Gastrocnemius medialis (tissue), 4 donors: ENCODE results near the gene EGF. TPM values are rescaled to one million over a fixed set of nuclear protein-coding genes. Genes with fewer than 3 reads are reported as not detected.
"Not testable (repeated sequence)": the region's sequence is repeated elsewhere in the genome, so short reads cannot be mapped to it uniquely, and the experiment has no call there.

Experiments
- ATAC-seq, 2 donors: fragments of 150-250 bp; one replicate each; pipeline ENCODE4 v1.9.1; 2016
- DNase-seq, 2 donors: peaks; one replicate each; pipeline ENCODE4 v3.0.0-alpha.2; 2019
- H3K27ac ChIP-seq, 4 donors: fragments of 200-600 bp; sonication (generic); 1 replicate in 1 of 4; 2 replicates in 3 of 4; pipeline ENCODE4 v1.5.1; 2016 to 2018; ENCODE audit warnings: mild to moderate bottlenecking in 2 of 4, moderate library complexity in 1 of 4
- H3K27me3 ChIP-seq, 3 donors: fragments of 200-600 bp; sonication (generic) in 2 of 3; 1 replicate in 1 of 3; 2 replicates in 2 of 3; pipeline versions ENCODE4 v1.5.1 to v1.6.0; 2016 to 2019; ENCODE audit warnings: mild to moderate bottlenecking in 1 of 3, moderate library complexity in 1 of 3
- H3K36me3 ChIP-seq, 2 donors: fragments of 200-600 bp; sonication (generic) in 1 of 2; one replicate each; pipeline ENCODE4 v1.5.1; 2017 to 2018
- H3K4me1 ChIP-seq, 2 donors: fragments of 200-600 bp; sonication (generic) in 1 of 2; one replicate each; pipeline ENCODE4 v1.5.1; 2016 to 2017; ENCODE audit warnings: mild to moderate bottlenecking in 2 of 2
- H3K4me3 ChIP-seq, 4 donors: fragments of 200-600 bp; sonication (generic) in 3 of 4; 1 replicate in 1 of 4; 2 replicates in 3 of 4; pipeline ENCODE4 v1.5.1; 2016 to 2019; ENCODE audit warnings: mild to moderate bottlenecking in 2 of 4
- H3K9me3 ChIP-seq, 3 donors: fragments of 200-600 bp; sonication (generic) in 2 of 3; 1 replicate in 1 of 3; 2 replicates in 2 of 3; pipeline ENCODE4 v1.5.1; 2016 to 2019
- CTCF ChIP-seq, 5 experiments: fragments of 450-650 bp in 3 of 5; fragments of 200-600 bp in 2 of 5; sonication (generic) in 2 of 5; IDR thresholded peaks in 4 of 5; conservative IDR thresholded peaks in 1 of 5; 1 replicate in 4 of 5; 2 replicates in 1 of 5; pipeline ENCODE4 v1.5.1; 2016 to 2019; ENCODE audit warnings: antibody characterized with exemption in 5 of 5, mild to moderate bottlenecking in 3 of 5, moderate library complexity in 3 of 5
- POLR2A ChIP-seq, 2 donors: fragments of 450-650 bp; IDR thresholded peaks; one replicate each; pipeline ENCODE4 v1.6.1; 2017; ENCODE audit warnings: antibody characterized with exemption in 2 of 2, mild to moderate bottlenecking in 2 of 2, moderate library complexity in 2 of 2
- in situ Hi-C, 4 donors: fragments of 200-750 bp; cut with MboI; loops; one replicate each; pipeline versions ENCODE4 v1.15.0 to v1.8.0; 2017; ENCODE audit warnings: low sequenced_read_pairs in 4 of 4
- intact Hi-C: fragments of 100-400 bp; cut with DNase I; formaldehyde crosslinking; loops from one replicate; pipeline ENCODE4 v1.15.1; 2023; ENCODE audit warnings: low total_unique reads
- total RNA-seq, 4 donors: library from RNA; depleted of rRNA; stranded (reverse); fragments of >200 nt; gene quantifications; one replicate each; pipeline versions ENCODE4 v1.1.0 to v1.2.3, GENCODE V29; 2016

The EGF gene
- total RNA-seq, 4 donors from 2014 or later: 12.1 to 58.5 (median 21.3) TPM

- ATAC-seq (no peak), DNase-seq (no peak)
- no peak overlapping the region for H3K27ac ChIP-seq
- H3K36me3 ChIP-seq: no peaks in the 10 kb centered on the region
- H3K27me3 ChIP-seq: no peaks in the 10 kb centered on the region
- intact Hi-C loops: no loop called here
- H3K4me3 ChIP-seq: no peak overlapping the region
- TF ChIP-seq CTCF (IDR thresholded peaks at IDR 0.05 in 4 of 5, conservative IDR thresholded peaks at IDR 0.05 in 1 of 5) (no peak), POLR2A (IDR thresholded peaks at IDR 0.05) (no peak)
- H3K4me1 ChIP-seq: no peaks in the 10 kb centered on the region
- H3K9me3 ChIP-seq: no peaks in the 10 kb centered on the region
- in situ Hi-C loops: no loop called here
These were observed 112.4 kb downstream of the EGF start for GRCh38 chr4:110025056-110025455.

- intact Hi-C loops (no loop called here), in situ Hi-C loops (no loop called here)
- DNase-seq (no peak), ATAC-seq (no peak)
- H3K4me1 ChIP-seq: no peaks in the 10 kb centered on the region
- no peaks in the 10 kb centered on the region for H3K9me3 ChIP-seq
- no peak for TF ChIP-seq CTCF (IDR thresholded peaks at IDR 0.05 in 4 of 5, conservative IDR thresholded peaks at IDR 0.05 in 1 of 5)
- no peak for TF ChIP-seq POLR2A (IDR thresholded peaks at IDR 0.05)
- no peaks in the 10 kb centered on the region for H3K27me3 ChIP-seq
- no peak overlapping the region for H3K27ac ChIP-seq
- no peak overlapping the region for H3K4me3 ChIP-seq
- H3K36me3 ChIP-seq: no peaks in the 10 kb centered on the region
These were observed 113.0 kb downstream of the EGF start for GRCh38 chr4:110025718-110026117.

GRCh38 chr4:110032603-110033002 is 119.9 kb downstream of the EGF start:
- in situ Hi-C loops (no loop called here), intact Hi-C loops (no loop called here)
- TF ChIP-seq POLR2A (IDR thresholded peaks at IDR 0.05) (no peak), CTCF (IDR thresholded peaks at IDR 0.05 in 4 of 5, conservative IDR thresholded peaks at IDR 0.05 in 1 of 5) (no peak)
- Histone ChIP-seq H3K4me1 (no peaks in the 10 kb centered on the region), H3K4me3 (no peak overlapping the region), H3K36me3 (no peaks in the 10 kb centered on the region), H3K9me3 (no peaks in the 10 kb centered on the region), H3K27me3 (no peaks in the 10 kb centered on the region), H3K27ac (no peak overlapping the region)
- peak in 1 of 2 donors; percentile 18 for DNase-seq
- no peak for ATAC-seq

- TF ChIP-seq CTCF (IDR thresholded peaks at IDR 0.05 in 4 of 5, conservative IDR thresholded peaks at IDR 0.05 in 1 of 5): no peak
- TF ChIP-seq POLR2A (IDR thresholded peaks at IDR 0.05): no peak
- Histone ChIP-seq H3K27me3 (no peaks in the 10 kb centered on the region), H3K4me3 (no peak overlapping the region), H3K4me1 (no peaks in the 10 kb centered on the region), H3K27ac (no peak overlapping the region), H3K36me3 (no peaks in the 10 kb centered on the region), H3K9me3 (no peaks in the 10 kb centered on the region)
- in situ Hi-C loops (no loop called here), intact Hi-C loops (no loop called here)
- DNase-seq (no peak), ATAC-seq (no peak)
These were observed 120.8 kb downstream of the EGF start for GRCh38 chr4:110033355-110034025.

GRCh38 chr4:110034026-110034393 is 121.3 kb downstream of the EGF start:
- Histone ChIP-seq H3K27ac (no peak overlapping the region), H3K27me3 (no peaks in the 10 kb centered on the region), H3K36me3 (no peaks in the 10 kb centered on the region), H3K4me1 (no peaks in the 10 kb centered on the region), H3K4me3 (no peak overlapping the region), H3K9me3 (no peaks in the 10 kb centered on the region)
- in situ Hi-C loops (no loop called here), intact Hi-C loops (no loop called here)
- TF ChIP-seq POLR2A (IDR thresholded peaks at IDR 0.05): no peak
- no peak for TF ChIP-seq CTCF (IDR thresholded peaks at IDR 0.05 in 4 of 5, conservative IDR thresholded peaks at IDR 0.05 in 1 of 5)
- DNase-seq (peak in 1 of 2 donors; percentile 20), ATAC-seq (no peak)

- DNase-seq, H3K9me3 ChIP-seq, in situ Hi-C loops, H3K27me3 ChIP-seq, H3K4me1 ChIP-seq, H3K36me3 ChIP-seq, H3K4me3 ChIP-seq, H3K27ac ChIP-seq, ATAC-seq, intact Hi-C loops: not testable (repeated sequence)
These were observed 126.5 kb downstream of the EGF start for GRCh38 chr4:110039164-110039563.
